ENCODE data around the gene PANK1. TPM values are rescaled to one million over a fixed set of nuclear protein-coding genes. Genes with fewer than 3 reads are reported as not detected.

Gene PANK1
- total and polyA plus RNA-seq, 9 of the 15 experiments (the other 6 are each of a cell fraction or from before 2014, with no cell fraction given): 1.7 to 10.7 (median 6.5) TPM

- TF ChIP-seq FOXA3 (CRISPR knock-in tag; conservative IDR thresholded peaks at IDR 0.05 in 1 of 2, IDR thresholded peaks at IDR 0.05 in 1 of 2) (no peak), PYGO2 (tag; IDR thresholded peaks at IDR 0.05) (no peak), ZNF143 (CRISPR knock-in tag; IDR thresholded peaks at IDR 0.05) (no peak)
- TF ChIP-seq, protein P1, sequence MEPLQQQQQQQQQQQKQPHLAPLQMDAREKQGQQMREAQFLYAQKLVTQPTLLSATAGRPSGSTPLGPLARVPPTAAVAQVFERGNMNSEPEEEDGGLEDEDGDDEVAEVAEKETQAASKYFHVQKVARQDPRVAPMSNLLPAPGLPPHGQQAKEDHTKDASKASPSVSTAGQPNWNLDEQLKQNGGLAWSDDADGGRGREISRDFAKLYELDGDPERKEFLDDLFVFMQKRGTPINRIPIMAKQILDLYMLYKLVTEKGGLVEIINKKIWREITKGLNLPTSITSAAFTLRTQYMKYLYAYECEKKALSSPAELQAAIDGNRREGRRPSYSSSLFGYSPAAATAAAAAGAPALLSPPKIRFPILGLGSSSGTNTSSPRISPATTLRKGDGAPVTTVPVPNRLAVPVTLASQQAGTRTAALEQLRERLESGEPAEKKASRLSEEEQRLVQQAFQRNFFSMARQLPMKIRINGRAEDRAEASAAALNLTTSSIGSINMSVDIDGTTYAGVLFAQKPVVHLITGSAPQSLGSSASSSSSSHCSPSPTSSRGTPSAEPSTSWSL (CRISPR knock-in tag; IDR thresholded peaks at IDR 0.05; ENCODE audit: borderline replicate concordance): no peak
Measured at GRCh38 chr10:89543841-89544240, 101.2 kb downstream of the PANK1 start (continued).

GRCh38 chr10:89540420-89540949 is 104.6 kb downstream of the PANK1 start:
- no peaks in the 10 kb centered on the region for H4K20me1 ChIP-seq (replicated peaks; ENCODE audit: control insufficient read depth, insufficient read depth, low read length)
- H3K36me3 ChIP-seq (ENCODE audit: control insufficient read depth, insufficient read depth, low read length): no peaks in the 10 kb centered on the region
- no peak for FAIRE-seq
- no TSS peak for BruUV-seq (replicated peaks)
- in situ Hi-C loops (cut with MboI): no loop called here
- no peak overlapping the region for H3K9ac ChIP-seq (ENCODE audit: insufficient read depth in 1 of 2, low read depth in 2 of 2, low read length in 2 of 2)
- DNase-seq (ENCODE audit: extremely low read depth in 1 of 4, low spot score in 3 of 4): no peak
- H3K4me2 ChIP-seq (ENCODE audit: insufficient read depth, low read length): no peak overlapping the region
- WGBS (ENCODE audit: insufficient coverage, low coverage, missing lambda C conversion rate): 3% methylated on average over 4 of the region's 4 CpGs
- H3K4me1 ChIP-seq (replicated peaks in 1 of 2; ENCODE audit: control insufficient read depth in 2 of 2, insufficient read depth in 2 of 2, low read length in 2 of 2): no peaks in the 10 kb centered on the region
- no peaks in the 10 kb centered on the region for H3K9me3 ChIP-seq (replicated peaks; ENCODE audit: control insufficient read depth, insufficient read depth, low read depth, low read length)
- H3K79me2 ChIP-seq (ENCODE audit: control insufficient read depth, insufficient read depth, low read length): no peaks in the 10 kb centered on the region
- no peak overlapping the region for H3K4me3 ChIP-seq
- no peak for ATAC-seq
- H3K27me3 ChIP-seq (ENCODE audit: control insufficient read depth in 2 of 2, insufficient read depth in 2 of 2, low read length in 2 of 2): peaks cover 0 to 9% of the 10 kb centered on the region in 2 experiments; a peak in 1 of 5 replicates
- no peak overlapping the region for H3K27ac ChIP-seq (ENCODE audit: extremely low read depth, low read depth, low read length)
- H2AFZ ChIP-seq (ENCODE audit: low read depth, low read length): no peak overlapping the region
- intact Hi-C loops (cut with micrococcal nuclease): no loop called here
- ChIA-PET POLR2A (no interaction called here), CTCF (ENCODE audit: low intra/inter-chr PET ratio) (no interaction called here)
- TF ChIP-seq TFAM (CRISPR knock-in tag; conservative IDR thresholded peaks at IDR 0.05) (no peak), SUPT5H (IDR thresholded peaks at IDR 0.05) (no peak), ZNF57 (CRISPR knock-in tag; IDR thresholded peaks at IDR 0.05) (no peak), CHD4 (IDR thresholded peaks at IDR 0.05; ENCODE audit: insufficient read depth, insufficient replicate concordance, low read depth, low read length, poor library complexity, severe bottlenecking) (no peak), ZNF76 (CRISPR knock-in tag; IDR thresholded peaks at IDR 0.05; ENCODE audit: borderline replicate concordance) (no peak), MYNN (IDR thresholded peaks at IDR 0.05) (no peak), MYNN (CRISPR knock-in tag; IDR thresholded peaks at IDR 0.05) (no peak), ADNP (tag; IDR thresholded peaks at IDR 0.05) (no peak), JUNB (CRISPR knock-in tag; conservative IDR thresholded peaks at IDR 0.05) (no peak)
- no peaks in the 10 kb centered on the region for H3K9me1 ChIP-seq (ENCODE audit: control insufficient read depth, insufficient read depth, low read length)
